HG02943 (cell line): ENCODE measurements around the gene UBE2L5.
A peak's percentile ranks its signal among the peaks of the same experiment; 100 is the strongest.

Experiments
- ATAC-seq: cut with Tn5 transposase; IDR thresholded peaks from one replicate; pipeline ENCODE4 v1.9.1; 2021; ENCODE audit warnings: mild to moderate bottlenecking, low read depth, moderate library complexity; ENCODE audit not compliant: unreplicated experiment

The UBE2L5 gene

DNA sequence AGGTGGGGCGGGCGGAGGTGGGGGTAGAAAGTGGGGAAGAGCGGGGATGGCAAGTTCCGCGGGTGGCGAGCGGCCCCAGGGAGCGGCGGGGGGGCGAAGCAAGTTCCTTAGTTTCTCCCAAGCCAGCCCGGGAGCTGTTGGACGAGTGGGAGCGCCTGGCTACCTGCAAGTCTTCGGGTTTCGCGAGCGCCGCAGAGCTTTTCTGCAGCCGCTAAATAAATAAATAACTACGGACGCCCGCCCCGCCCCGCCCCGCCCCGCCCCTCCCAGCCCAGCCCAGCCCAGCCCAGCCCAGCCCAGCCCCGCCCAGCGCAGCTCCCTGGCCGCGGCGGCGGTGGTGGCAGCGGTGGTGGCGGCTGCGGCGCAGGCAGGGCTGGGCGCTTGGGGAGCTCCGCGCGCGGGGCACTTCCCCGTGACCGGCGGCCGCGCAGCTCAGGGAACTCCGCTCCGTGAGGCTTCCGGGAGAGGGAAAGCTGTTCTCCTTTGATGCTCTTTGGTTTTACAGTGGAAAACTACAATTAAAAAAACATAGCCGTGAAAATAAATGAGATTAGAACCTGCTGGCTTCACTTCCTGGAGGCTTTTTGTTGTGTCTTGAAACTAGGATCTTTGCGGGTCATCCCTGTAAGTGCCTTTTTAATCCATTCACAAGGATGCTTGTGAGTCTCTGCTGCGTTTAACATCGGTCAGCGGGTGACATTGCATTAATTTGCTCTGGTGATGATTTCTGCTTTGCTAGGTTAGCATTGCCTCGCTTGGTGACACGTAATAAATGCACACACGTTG is at the start of gene UBE2L5:
Gene UBE2L5, plus strand, starts transcription at position 440 of the 786 bp plus-strand sequence. CDS start 5,498 bp downstream, outside the sequence.
- peak; percentile 49 for ATAC-seq

- ATAC-seq, result no peak
These were observed 48.6 kb upstream of the UBE2L5 start for GRCh38 chr13:30373727-30374126.

- ATAC-seq, result no peak
These were observed 46.9 kb upstream of the UBE2L5 start for GRCh38 chr13:30375265-30375835.

- peak; percentile 53 for ATAC-seq
These were observed 45.6 kb upstream of the UBE2L5 start for GRCh38 chr13:30376426-30377311.

DNA sequence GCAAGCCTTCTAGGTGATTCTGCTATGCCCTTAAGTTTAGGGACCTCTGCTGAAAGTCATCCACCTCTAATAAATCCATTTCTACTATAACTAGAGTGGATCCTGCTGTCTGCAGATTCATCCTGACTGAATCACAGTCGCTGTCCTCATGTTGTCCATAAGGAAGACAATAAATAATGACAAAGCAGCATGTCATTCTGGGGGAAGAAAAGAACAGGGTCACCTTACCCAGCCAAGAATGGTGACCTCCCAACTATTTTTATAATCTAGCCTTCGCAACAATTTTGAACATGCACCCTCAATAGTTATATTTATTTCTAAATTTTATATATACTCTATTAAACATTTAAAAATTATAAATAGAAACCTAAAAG is 45.0 kb upstream of the UBE2L5 start:
- no peak for ATAC-seq

- ATAC-seq, result no peak
These were observed 44.1 kb upstream of the UBE2L5 start for GRCh38 chr13:30378191-30378590.

- no peak for ATAC-seq
These were observed 41.2 kb upstream of the UBE2L5 start for GRCh38 chr13:30381049-30381448.

GRCh38 chr13:30382836-30383525 is 39.3 kb upstream of the UBE2L5 start:
- no peak for ATAC-seq

DNA sequence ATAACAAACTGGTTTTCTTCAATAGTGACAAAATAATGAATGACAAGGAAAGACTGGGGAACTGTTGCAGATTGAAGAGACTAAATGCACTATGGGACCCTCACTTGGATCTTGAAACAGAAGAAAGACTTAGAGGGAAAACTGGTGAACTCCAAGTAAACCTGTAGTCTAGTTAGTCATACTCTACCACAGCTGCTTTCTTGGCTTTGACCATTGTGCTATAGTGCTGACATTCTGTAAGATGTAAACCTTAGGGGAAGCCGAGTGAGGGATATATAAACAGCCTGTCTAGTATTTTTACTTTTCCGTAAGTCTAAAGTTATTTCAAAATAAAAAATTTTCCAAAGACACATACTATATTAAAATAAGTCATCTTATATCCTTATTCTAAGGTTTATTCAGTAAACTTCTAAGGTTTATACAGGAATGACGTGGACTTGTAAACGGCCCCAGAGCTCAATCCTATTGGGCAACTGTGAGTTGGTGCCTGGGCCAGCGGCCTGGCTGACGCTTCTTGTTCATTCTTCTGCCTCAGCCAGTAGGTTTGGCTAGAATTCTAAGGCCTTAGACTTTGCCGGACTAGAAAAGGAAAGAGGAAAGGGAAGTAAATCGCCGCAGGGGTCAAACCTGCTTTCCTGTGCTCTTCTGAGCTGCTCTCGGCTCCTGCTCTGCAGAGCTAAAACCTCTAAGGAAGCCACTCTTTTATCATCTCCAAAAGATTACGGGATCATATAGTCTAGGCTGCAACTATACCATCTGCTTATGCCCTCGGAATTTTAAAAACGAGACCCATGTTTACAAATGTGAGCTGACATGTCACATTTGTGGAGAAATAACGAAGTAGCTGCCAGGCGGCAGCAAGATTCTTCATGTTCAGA is 33.6 kb upstream of the UBE2L5 start:
- ATAC-seq, result no peak

DNA sequence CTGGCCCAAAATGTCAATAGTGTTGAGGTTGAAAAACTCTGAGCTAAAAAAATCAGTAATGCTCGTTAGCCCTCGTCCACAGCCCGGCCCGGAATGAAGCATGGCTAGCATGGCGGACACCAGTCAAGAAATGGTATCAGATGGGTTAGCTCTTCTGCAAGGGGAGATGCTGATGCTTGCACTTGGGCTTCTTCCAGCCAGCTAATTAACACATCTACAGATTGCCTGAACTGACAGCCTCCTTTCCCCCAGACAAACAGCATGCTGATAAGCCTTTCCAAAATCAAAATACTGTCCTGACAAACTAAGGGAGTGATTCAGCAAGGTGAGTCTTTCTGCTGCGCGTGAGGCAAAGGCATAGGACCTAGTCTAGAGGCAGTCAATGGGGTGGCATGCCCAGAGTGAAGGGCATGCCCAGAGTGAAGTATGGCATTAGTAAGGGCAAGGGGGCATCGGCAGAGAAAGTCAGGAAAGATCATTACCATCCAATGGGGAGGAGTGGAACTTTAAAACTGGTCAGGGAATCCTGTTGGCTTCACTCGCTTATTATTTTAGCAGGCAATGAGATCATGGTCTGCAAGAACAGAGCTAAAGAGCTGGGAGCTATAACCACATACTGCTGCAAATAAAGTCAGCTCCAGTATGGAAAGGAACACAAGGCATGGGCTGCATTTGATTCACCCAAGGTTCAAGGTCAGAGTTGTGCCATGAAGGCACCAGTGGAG is 30.2 kb upstream of the UBE2L5 start:
- ATAC-seq, result no peak

DNA sequence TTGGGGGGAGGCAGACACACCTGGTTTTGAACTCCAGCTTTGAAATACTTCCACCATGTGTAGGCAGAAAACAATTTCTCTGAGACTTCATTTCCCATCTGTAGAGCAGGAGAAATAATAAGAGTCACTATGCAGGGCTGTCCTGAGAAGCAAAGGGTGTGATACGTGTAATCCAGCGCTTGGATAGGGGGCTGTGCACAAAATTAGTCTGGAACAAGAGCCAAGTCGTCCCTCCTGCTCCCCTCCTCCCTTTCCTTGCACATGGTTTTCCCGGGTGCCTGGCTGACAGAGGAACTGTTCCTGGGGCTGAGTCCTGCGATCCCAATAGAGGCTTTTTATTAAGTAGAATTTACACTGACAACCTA is 29.6 kb upstream of the UBE2L5 start:
- no peak for ATAC-seq

DNA sequence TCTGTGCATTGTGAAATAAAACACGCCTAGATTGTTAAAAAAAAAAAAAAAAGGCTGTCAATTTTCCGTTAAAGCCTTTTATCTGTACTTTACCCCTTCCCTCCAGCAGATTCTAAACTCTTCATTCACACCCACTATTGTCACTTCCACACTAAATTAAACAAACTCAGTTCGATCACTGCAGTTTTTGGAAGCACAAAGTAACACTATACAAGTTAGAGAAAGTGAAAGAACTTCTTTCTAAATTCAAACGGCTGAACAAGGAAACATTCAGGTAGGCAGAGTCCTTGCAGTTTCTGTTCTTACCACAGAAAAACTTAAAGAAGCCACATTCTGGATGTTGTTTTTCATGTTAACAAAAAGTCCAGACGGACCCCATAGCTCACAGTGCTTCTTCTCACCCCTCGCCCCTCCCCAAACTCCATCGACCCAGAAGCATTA is 27.5 kb upstream of the UBE2L5 start:
- ATAC-seq, result peak; percentile 60

GRCh38 chr13:30395192-30396158 is 26.8 kb upstream of the UBE2L5 start:
- ATAC-seq, result peak; percentile 44

- ATAC-seq, result no peak
These were observed 25.7 kb upstream of the UBE2L5 start for GRCh38 chr13:30396434-30397075.

- ATAC-seq, result no peak
These were observed 23.7 kb upstream of the UBE2L5 start for GRCh38 chr13:30398601-30399072.

DNA sequence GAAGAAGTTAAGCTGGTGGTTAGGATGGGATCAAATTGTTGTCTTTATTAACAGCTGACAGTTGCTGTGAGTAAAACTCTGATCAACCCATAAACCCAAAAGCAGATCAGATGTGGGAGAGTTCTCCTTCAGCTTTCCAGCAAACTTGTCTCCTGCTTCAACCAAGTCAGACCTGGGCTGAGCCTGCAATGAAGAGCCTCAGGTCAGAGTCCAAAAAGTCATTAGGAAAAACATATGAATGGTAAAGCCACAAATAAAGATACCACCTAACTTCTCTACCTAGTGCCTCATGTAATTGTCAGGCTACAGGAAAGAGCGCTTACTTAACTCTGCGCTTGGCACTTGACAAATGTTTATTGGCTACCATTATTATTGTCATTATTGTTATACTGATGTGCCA is 21.9 kb upstream of the UBE2L5 start:
- ATAC-seq, result no peak

DNA sequence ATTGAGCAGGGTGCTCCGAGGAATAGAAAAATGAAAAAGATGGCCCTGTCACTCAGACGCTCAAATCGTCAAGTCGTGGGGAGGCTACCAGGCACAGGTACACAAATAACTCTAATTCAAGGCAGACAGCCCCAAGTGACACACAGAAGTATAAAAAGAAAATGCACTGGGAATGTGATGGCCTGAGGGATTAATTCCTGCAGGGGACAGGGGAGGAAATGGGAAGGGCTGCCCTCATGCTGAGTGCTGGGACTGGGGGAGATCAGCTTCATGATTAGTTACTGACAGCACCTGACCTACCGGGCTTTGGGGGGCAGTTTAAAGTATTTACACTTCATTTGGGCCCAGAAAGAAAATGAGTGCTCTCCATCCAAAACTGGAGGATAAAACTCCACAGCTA is 20.9 kb upstream of the UBE2L5 start:
- no peak for ATAC-seq
